Ovary (tissue), 3 donors: Measurements from ENCODE around the gene UXS1.
A peak's percentile ranks its signal among the peaks of the same experiment; 100 is the strongest.

Experiments
- POLR2A ChIP-seq: fragments of 450-650 bp; IDR thresholded peaks from one replicate; pipeline ENCODE4 v1.6.1; 2017; ENCODE audit warnings: antibody characterized with exemption, mild to moderate bottlenecking, moderate library complexity
- TF ChIP-seq, protein P1 (sequence below), 3 donors: fragments of 450-650 bp in 2 of 3; fragments of 200-600 bp in 1 of 3; IDR thresholded peaks; one replicate each; pipeline versions ENCODE4 v1.5.1 to v1.8.0; 2016 to 2022; ENCODE audit warnings: antibody characterized with exemption in 3 of 3, mild to moderate bottlenecking in 1 of 3
- donor health status: DM: no; HTN: no; CAD: no.

DNA sequence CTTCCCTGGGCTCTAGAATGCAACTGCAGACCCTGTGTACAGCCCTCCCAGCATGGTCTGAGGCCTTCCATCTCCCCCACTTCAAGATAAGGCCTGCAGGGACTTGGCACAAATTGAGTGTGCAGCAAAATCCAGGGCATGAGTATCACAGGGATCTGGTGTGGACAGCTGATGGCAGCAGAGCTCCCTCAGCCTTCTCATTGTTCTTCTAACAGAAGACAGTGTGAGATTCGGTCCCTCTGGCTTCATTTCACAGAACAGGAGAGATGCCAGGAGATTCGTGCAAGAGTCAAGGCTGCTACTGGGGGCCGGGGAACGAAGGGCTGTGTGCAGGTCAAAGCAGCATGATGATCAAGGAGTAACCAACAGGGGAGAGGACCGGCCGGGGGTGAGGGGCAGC lies 85.8 kb downstream of the UXS1 start:
- TF ChIP-seq POLR2A = no peak
- TF ChIP-seq, protein P1, sequence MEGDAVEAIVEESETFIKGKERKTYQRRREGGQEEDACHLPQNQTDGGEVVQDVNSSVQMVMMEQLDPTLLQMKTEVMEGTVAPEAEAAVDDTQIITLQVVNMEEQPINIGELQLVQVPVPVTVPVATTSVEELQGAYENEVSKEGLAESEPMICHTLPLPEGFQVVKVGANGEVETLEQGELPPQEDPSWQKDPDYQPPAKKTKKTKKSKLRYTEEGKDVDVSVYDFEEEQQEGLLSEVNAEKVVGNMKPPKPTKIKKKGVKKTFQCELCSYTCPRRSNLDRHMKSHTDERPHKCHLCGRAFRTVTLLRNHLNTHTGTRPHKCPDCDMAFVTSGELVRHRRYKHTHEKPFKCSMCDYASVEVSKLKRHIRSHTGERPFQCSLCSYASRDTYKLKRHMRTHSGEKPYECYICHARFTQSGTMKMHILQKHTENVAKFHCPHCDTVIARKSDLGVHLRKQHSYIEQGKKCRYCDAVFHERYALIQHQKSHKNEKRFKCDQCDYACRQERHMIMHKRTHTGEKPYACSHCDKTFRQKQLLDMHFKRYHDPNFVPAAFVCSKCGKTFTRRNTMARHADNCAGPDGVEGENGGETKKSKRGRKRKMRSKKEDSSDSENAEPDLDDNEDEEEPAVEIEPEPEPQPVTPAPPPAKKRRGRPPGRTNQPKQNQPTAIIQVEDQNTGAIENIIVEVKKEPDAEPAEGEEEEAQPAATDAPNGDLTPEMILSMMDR (IDR thresholded peaks at IDR 0.05) = peak in 1 of 3 donors; percentile 36
